ENCODE results near the gene MFSD2A. TPM values are rescaled to one million over a fixed set of nuclear protein-coding genes. Genes with fewer than 3 reads are reported as not detected.

MFSD2A gene
- total RNA-seq, 1 experiment from 2014 or later, result 8.0 TPM

DNA sequence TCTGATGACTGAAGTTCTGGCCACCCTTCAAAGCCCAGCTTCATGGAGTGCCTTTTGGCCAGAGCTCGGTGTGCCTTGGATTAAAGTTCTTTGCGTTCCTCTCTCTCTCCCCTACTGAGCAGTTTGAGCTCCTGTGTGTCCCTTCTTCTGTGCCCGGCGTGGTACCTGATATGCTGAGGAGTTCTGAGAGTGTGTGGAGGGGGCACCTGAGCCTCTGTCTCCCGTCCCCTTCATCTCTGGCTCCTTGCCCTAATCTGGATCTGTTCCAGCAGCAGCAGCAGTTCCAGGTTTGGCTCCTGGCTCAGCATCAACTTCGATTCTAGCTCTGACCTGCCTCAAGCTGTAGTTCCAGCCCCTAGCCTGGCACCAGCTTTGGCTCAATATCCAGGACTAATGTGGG, 28.1 kb upstream of the MFSD2A start:
- Histone ChIP-seq H3K4me1 (ENCODE audit: control insufficient read depth in 1 of 2, insufficient read depth in 2 of 2, low read length in 2 of 2) (no peaks in the 10 kb centered on the region), H3K27ac (ENCODE audit: low read depth, low read length) (no peak overlapping the region), H3K9ac (ENCODE audit: low read length) (no peak overlapping the region), H3K9me3 (ENCODE audit: control insufficient read depth in 1 of 2, insufficient read depth in 1 of 2, low read depth in 1 of 2, low read length in 2 of 2) (no peaks in the 10 kb centered on the region), H3K79me2 (ENCODE audit: insufficient read depth, low read length) (no peaks in the 10 kb centered on the region), H3K36me3 (ENCODE audit: control insufficient read depth in 1 of 2, insufficient read depth in 2 of 2, low read length in 2 of 2) (no peaks in the 10 kb centered on the region), H4K20me1 (ENCODE audit: insufficient read depth) (no peaks in the 10 kb centered on the region), H3K4me3 (replicated peaks in 1 of 2; ENCODE audit: low read depth in 1 of 2, low read length in 2 of 2) (no peak overlapping the region), H3K27me3 (ENCODE audit: insufficient read depth, low read length) (no peaks in the 10 kb centered on the region), H2AFZ (ENCODE audit: low read depth, low read length, poor library complexity, severe bottlenecking) (no peak overlapping the region), H3K9me2 (ENCODE audit: insufficient read depth) (no peaks in the 10 kb centered on the region), H3K4me2 (ENCODE audit: low read length) (no peak overlapping the region)
- ChIA-PET POLR2A (no interaction called here), RAD21 (ENCODE audit: low non-redundant PET in 1 of 2, low total read pairs in 2 of 2, uncharacterized antibody in 2 of 2, unreplicated experiment in 2 of 2) (no interaction called here), CTCF (no interaction called here)
- BruUV-seq (replicated peaks), result no TSS peak
- TF ChIP-seq ELF1 (IDR thresholded peaks at IDR 0.05; ENCODE audit: borderline replicate concordance, low read depth) (no peak), ZFX (IDR thresholded peaks at IDR 0.05) (no peak), RAD21 (IDR thresholded peaks at IDR 0.05; ENCODE audit: low read depth) (no peak), YY1 (IDR thresholded peaks at IDR 0.05; ENCODE audit: extremely low read depth, insufficient replicate concordance, low read depth, low read length) (no peak), CEBPB (IDR thresholded peaks at IDR 0.05; ENCODE audit: low read depth) (no peak), FOSL1 (IDR thresholded peaks at IDR 0.05; ENCODE audit: low read depth) (no peak), POLR2A (IDR thresholded peaks at IDR 0.05; ENCODE audit: borderline replicate concordance, extremely low read depth, insufficient read depth, insufficient read length) (no peak), TCF7L2 (IDR thresholded peaks at IDR 0.05; ENCODE audit: borderline replicate concordance, extremely low read depth, insufficient read depth, insufficient read length) (no peak), CBX3 (IDR thresholded peaks at IDR 0.05; ENCODE audit: low read depth) (no peak), JUND (IDR thresholded peaks at IDR 0.05) (no peak), SRF (IDR thresholded peaks at IDR 0.05; ENCODE audit: low read depth) (no peak), SIN3A (IDR thresholded peaks at IDR 0.05; ENCODE audit: low read depth) (no peak), EZH2 (IDR thresholded peaks at IDR 0.05) (no peak), ZNF274 (IDR thresholded peaks at IDR 0.05; ENCODE audit: low read depth, low read length) (no peak), EZH2phosphoT487 (IDR thresholded peaks at IDR 0.05; ENCODE audit: borderline replicate concordance) (no peak), EGR1 (IDR thresholded peaks at IDR 0.05; ENCODE audit: low read depth) (no peak)
- TF ChIP-seq, protein P1, sequence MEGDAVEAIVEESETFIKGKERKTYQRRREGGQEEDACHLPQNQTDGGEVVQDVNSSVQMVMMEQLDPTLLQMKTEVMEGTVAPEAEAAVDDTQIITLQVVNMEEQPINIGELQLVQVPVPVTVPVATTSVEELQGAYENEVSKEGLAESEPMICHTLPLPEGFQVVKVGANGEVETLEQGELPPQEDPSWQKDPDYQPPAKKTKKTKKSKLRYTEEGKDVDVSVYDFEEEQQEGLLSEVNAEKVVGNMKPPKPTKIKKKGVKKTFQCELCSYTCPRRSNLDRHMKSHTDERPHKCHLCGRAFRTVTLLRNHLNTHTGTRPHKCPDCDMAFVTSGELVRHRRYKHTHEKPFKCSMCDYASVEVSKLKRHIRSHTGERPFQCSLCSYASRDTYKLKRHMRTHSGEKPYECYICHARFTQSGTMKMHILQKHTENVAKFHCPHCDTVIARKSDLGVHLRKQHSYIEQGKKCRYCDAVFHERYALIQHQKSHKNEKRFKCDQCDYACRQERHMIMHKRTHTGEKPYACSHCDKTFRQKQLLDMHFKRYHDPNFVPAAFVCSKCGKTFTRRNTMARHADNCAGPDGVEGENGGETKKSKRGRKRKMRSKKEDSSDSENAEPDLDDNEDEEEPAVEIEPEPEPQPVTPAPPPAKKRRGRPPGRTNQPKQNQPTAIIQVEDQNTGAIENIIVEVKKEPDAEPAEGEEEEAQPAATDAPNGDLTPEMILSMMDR (IDR thresholded peaks at IDR 0.05 in 2 of 3, conservative IDR thresholded peaks at IDR 0.05 in 1 of 3; ENCODE audit: borderline replicate concordance in 1 of 3, insufficient read depth in 1 of 3, low read depth in 2 of 3, low read length in 2 of 3), result no peak
- TF ChIP-seq, protein P2, sequence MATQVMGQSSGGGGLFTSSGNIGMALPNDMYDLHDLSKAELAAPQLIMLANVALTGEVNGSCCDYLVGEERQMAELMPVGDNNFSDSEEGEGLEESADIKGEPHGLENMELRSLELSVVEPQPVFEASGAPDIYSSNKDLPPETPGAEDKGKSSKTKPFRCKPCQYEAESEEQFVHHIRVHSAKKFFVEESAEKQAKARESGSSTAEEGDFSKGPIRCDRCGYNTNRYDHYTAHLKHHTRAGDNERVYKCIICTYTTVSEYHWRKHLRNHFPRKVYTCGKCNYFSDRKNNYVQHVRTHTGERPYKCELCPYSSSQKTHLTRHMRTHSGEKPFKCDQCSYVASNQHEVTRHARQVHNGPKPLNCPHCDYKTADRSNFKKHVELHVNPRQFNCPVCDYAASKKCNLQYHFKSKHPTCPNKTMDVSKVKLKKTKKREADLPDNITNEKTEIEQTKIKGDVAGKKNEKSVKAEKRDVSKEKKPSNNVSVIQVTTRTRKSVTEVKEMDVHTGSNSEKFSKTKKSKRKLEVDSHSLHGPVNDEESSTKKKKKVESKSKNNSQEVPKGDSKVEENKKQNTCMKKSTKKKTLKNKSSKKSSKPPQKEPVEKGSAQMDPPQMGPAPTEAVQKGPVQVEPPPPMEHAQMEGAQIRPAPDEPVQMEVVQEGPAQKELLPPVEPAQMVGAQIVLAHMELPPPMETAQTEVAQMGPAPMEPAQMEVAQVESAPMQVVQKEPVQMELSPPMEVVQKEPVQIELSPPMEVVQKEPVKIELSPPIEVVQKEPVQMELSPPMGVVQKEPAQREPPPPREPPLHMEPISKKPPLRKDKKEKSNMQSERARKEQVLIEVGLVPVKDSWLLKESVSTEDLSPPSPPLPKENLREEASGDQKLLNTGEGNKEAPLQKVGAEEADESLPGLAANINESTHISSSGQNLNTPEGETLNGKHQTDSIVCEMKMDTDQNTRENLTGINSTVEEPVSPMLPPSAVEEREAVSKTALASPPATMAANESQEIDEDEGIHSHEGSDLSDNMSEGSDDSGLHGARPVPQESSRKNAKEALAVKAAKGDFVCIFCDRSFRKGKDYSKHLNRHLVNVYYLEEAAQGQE (IDR thresholded peaks at IDR 0.05; ENCODE audit: low read depth), result no peak
- TF ChIP-seq, protein P3, sequence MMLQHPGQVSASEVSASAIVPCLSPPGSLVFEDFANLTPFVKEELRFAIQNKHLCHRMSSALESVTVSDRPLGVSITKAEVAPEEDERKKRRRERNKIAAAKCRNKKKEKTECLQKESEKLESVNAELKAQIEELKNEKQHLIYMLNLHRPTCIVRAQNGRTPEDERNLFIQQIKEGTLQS (IDR thresholded peaks at IDR 0.05), result no peak
- TF ChIP-seq, protein P4, sequence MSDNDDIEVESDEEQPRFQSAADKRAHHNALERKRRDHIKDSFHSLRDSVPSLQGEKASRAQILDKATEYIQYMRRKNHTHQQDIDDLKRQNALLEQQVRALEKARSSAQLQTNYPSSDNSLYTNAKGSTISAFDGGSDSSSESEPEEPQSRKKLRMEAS (IDR thresholded peaks at IDR 0.05), result no peak
- ATAC-seq (no peak), DNase-seq (ENCODE audit: low read depth, low spot score) (no peak)
- intact Hi-C loops (cut with micrococcal nuclease), result no loop called here
